HG03521 (cell line): ENCODE measurements around the gene TSPAN4.

Experiments
- ATAC-seq: cut with Tn5 transposase; IDR thresholded peaks from one replicate; pipeline ENCODE4 v1.9.1; 2021; ENCODE audit warnings: mild to moderate bottlenecking, moderate library complexity; ENCODE audit not compliant: unreplicated experiment

Gene TSPAN4

GRCh38 chr11:842370-843002 lies at the start of gene TSPAN4, which contains the start of gene POLR2L:
Gene TSPAN4 (plus strand): TSS chr11:842852. CDS start chr11:850305, 7,453 bp downstream.
Gene POLR2L (minus strand): TSS chr11:842529. CDS start chr11:842508, 21 bp downstream.
- ATAC-seq = peak; percentile 63

- no peak for ATAC-seq
Observed at GRCh38 chr11:792873-793272, 49.8 kb upstream of the TSPAN4 start.

GRCh38 chr11:793556-793955 lies 49.1 kb upstream of the TSPAN4 start:
- ATAC-seq = no peak

- ATAC-seq = no peak
Observed at GRCh38 chr11:794013-794765, 48.5 kb upstream of the TSPAN4 start.

GRCh38 chr11:794766-795633 lies 47.7 kb upstream of the TSPAN4 start:
- ATAC-seq = no peak

- ATAC-seq = no peak
Observed at GRCh38 chr11:795634-796564, 46.8 kb upstream of the TSPAN4 start.

- ATAC-seq = no peak
Observed at GRCh38 chr11:796565-797295, 45.9 kb upstream of the TSPAN4 start.

- peak; percentile 31 for ATAC-seq
Observed at GRCh38 chr11:797296-798092, 45.2 kb upstream of the TSPAN4 start.

- ATAC-seq = peak; percentile 61
Observed at GRCh38 chr11:798093-798713, 44.4 kb upstream of the TSPAN4 start, which contains the start of gene SLC25A22. Gene SLC25A22 (minus strand): TSS chr11:798281. CDS start chr11:795006, 3,275 bp downstream.

- no peak for ATAC-seq
Observed at GRCh38 chr11:799641-800316, 42.9 kb upstream of the TSPAN4 start.

- ATAC-seq = no peak
Observed at GRCh38 chr11:800473-800872, 42.2 kb upstream of the TSPAN4 start.

- ATAC-seq = no peak
Observed at GRCh38 chr11:801097-801780, 41.4 kb upstream of the TSPAN4 start.

GRCh38 chr11:802018-802617 lies 40.5 kb upstream of the TSPAN4 start:
- ATAC-seq = no peak

GRCh38 chr11:802693-803466 lies 39.8 kb upstream of the TSPAN4 start:
- ATAC-seq = no peak

GRCh38 chr11:803467-803742 lies 39.2 kb upstream of the TSPAN4 start:
- no peak for ATAC-seq
